Pons (tissue), 1 donor: ENCODE results near the gene PKP1.

Source experiments
- DNase-seq: peaks from one replicate; pipeline ENCODE4 v3.0.0-alpha.2; 2016; ENCODE audit warnings: low spot score

PKP1 gene

DNA sequence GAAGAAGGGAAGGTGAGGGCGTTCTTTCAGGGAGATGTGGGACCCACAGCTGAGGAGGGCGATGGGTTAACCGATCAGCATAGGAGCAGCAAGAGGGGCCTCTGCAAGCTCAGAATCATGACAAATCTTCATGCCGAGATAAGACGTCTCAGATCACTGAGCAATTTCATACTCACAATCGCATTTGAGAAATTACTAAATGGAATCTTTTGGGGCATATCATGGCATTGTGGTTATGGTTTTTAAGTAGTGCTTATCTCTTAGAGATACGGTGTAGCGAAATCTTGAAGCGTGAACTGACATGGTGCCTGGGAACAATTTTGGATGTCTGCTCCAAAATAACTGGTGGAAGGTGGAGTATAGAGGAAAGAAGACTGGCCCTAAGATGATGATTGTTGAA is 88.0 kb downstream of the PKP1 start:
- DNase-seq: no peak

DNA sequence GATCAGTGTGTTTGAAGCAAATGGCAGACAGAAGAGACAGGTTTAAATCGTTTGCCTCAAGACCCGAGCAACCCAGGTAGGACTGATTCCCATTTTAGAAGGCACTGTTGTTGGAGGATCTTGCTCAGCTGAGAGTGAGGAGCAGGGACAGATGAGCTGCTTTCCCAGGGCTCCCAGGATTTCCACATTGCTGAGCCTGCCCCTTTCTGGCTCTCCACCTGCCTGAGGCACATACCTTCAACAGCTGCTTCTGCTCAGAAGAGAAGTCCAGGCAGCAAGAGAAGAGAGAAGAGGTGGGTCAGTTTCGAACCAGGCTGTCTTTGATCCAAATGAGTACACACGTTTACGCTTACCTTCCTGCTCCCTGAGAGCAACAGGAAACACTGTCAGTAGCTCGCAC is 88.5 kb downstream of the PKP1 start:
- DNase-seq: no peak

DNA sequence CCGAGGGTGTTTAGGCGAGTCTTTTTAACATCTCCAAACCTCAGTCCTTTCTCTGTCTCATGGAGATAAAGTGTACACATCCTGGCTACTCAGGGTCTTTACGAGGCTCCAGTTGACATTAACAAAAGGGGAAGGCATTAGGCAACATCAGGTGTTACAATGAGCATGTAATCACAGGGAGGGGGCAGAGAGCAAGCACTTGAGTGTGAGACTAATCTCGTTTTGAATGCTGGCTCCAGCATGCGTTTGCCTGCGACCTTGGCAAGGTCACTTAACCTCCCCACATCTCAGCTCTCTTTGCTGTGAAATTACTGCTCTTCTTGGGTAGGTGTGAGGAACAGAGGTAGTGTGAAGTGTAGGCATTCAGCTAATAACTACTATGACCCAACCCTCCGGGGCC is 91.1 kb downstream of the PKP1 start:
- DNase-seq: no peak

DNA sequence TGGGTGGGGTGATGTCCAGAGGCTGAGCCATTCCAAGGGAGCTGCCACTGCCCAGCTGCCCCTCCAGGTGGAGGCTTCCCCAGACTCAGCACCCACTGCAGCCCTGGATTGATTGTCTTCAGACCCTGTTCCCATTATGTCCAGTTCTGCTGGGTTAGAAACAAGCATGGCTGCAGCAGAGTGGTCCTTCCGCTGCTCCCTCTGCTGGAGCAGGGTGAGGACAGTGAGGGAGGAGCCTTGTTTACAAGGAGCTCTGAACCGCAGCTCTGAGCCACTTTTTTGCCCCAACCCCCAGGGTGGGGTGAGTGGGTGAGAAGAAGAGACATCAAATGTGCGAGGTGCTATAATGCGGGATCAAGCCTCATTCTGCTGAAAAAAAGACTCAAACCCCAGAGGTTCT is 91.9 kb downstream of the PKP1 start:
- no peak for DNase-seq

DNA sequence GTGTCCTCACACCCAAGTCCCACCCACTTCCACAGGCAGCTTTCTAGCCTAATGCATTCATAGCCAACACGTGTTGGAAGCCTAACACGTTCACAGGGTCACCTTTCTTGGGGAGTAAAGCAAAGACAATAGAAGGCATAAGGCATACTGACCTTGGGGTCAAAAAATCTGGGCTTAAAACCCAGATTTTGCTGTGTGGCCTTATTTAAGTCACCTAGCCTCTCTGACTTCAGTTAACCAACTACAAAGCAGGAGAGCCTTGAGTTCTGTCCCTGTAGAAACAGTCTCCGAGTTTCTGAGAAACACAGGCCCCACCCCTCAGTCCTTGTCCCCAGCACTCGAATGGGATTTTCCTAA is 92.8 kb downstream of the PKP1 start:
- no peak for DNase-seq

DNA sequence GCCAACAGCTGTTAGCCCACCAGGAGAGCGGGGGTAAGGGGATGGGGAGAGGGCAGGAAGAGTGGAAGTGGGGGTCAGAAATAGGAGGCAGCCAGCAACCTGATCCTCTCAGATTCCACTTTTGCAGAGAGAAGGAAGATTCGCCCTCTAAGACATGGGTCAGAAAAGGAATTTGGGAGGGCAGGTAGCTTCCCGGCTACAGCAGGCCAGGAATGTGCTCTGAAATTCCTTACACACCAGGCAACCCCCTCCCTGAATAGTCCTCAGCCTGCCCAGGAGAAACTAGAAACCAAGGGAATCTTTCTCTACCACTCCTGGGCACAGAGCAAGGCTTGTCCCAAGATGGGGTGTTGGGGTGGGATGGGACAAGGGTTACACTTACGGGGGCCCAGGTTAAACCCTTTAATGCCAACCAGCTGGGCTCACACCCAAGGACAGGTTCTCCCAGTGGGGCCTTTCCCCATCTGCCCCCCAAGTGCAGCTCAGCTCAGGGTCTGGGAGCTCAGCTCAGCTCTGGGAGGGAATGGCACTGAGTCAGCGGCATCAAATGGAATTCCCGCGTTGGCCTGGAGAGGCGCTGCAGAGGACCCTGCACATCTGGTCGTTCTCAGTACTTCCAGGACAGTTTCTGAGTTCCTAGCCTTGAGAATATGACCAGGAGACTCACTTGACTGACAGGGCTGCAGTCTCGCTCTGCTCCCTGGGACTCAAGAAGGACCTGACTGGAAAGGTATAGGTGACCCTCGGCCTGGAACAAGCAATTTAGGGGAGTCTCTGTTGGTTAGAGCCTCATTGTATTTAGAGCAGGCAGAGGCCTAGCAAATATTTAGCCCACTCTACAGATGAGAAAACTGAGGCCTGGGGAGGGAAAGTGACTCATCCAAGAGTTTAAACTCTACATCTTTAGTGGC is 93.4 kb downstream of the PKP1 start:
- DNase-seq: no peak

DNA sequence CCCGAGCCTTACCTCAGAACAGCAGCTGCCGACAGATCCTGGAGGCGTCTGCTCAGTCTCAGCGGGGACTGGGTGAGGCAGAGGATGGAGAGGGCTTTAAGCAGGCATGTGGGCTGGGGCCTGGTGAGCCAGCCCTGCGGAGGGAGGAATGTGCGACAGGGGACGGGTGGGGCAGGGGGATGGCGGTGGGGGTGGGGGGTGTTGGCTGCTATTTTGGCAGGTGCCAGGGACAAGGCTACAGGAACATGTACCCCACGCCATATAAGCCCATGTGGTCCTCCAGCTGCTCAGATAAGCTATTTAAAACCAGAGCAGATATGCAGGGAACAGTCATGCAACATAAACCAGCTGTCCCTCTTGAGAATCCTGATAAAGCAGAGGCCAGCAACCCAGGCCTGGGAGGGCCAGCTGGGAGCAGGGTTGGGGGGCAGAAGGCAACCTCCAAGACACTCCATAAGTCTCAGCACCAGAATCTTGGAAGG is 94.3 kb downstream of the PKP1 start, which contains the start of gene TNNT2:
Gene TNNT2 (minus strand): TSS at position 70 of the 482 bp plus-strand sequence. CDS start 4,426 bp downstream, outside the sequence.
- no peak for DNase-seq

DNA sequence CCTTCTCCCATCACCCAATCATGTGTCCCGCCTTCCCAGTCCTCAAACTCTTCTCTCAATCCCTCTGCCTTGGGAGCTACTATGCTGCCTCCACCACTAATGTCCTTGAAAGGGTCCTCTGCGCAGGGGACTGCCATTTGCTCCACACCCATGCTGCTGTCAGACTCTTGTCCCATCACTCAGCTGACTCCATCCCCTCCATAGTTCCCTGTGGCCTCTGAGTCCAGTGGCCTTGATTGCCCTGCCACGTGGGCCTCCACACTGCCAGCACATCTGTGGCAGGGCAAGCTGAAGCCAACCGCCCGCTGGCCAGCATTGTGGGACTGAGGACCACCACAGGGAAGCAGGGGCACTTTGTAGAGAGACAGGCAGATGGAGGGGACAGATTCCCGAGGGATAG is 95.5 kb downstream of the PKP1 start:
- no peak for DNase-seq

DNA sequence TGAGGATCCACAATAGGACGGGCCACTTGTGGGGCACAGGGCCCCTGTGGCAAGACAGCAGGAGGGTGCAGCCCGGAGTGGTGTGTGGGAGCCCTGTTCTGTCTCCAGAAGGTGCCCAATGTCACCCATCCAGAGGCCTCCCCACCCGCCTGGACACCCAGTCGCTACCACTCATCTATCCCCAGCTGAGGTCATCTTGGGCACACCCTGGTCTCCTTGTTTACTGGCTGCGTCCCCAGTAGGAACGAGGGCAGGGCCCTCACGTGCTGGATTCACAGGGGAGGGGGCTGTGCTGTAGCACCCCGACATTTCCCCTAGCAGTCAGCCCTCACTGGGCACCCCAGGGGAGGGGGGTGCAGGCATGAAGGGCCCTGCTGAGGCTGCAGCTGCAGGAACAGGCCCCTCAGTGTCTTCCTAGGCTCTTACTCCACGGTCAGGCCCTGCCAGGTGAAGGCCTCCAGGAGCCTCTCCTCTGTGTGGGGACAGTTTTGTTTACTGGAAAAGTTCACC is 96.5 kb downstream of the PKP1 start:
- DNase-seq: no peak

DNA sequence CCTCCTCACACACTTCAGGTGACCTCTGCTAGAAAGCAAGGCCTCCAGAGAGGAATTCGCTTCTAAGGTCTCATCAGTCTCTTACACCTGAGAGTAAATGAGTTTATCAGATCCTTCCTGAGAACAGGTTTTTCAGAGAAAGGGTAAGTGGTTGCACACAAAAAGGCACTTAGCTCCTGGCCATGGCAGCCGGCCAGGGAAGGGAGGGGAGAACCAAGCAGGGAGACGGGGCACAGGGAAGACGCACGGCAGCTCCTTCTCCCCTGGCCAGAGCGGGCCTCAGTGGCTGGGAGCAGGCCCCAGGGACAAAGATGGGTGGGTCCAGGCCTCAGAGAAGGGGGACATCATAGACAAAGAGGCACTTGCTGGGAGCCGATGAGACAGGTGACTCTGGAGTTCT is 97.8 kb downstream of the PKP1 start:
- DNase-seq: no peak
